ENCODE measurements around the gene TTLL10. TPM values are rescaled to one million over a fixed set of nuclear protein-coding genes. Genes with fewer than 3 reads are reported as not detected.

The TTLL10 gene
- total RNA-seq, 2 donors from 2014 or later: not detected

GRCh38 chr1:1223891-1224290 lies 50.2 kb downstream of the TTLL10 start:
- Histone ChIP-seq H3K36me3 (peaks cover 54% of the 10 kb centered on the region), H3K9me3 (no peaks in the 10 kb centered on the region), H3K4me3 (no peak overlapping the region), H3K4me1 (ENCODE audit: control insufficient read depth in 1 of 2, low read depth in 2 of 2) (peaks cover 0 to under 1% of the 10 kb centered on the region in 2 donors), H3K27ac (no peak overlapping the region), H3K27me3 (replicated peaks; ENCODE audit: insufficient read depth) (no peaks in the 10 kb centered on the region)
- ATAC-seq (ENCODE audit: insufficient number of reproducible peaks, low FRiP score, low read depth) (no peak), DNase-seq (ENCODE audit: low spot score) (no peak)
- no peak for TF ChIP-seq CTCF (IDR thresholded peaks at IDR 0.05)

GRCh38 chr1:1225238-1225845 lies 51.7 kb downstream of the TTLL10 start:
- peaks cover 50% of the 10 kb centered on the region for H3K36me3 ChIP-seq
- no peak for TF ChIP-seq CTCF (IDR thresholded peaks at IDR 0.05)
- H3K4me3 ChIP-seq: no peak overlapping the region
- H3K4me1 ChIP-seq (ENCODE audit: control insufficient read depth in 1 of 2, low read depth in 2 of 2): peaks cover 9 to 15% of the 10 kb centered on the region in 2 donors
- no peak overlapping the region for H3K27ac ChIP-seq
- no peak for ATAC-seq (ENCODE audit: insufficient number of reproducible peaks, low FRiP score, low read depth)
- H3K9me3 ChIP-seq: no peaks in the 10 kb centered on the region
- H3K27me3 ChIP-seq (replicated peaks; ENCODE audit: insufficient read depth): no peaks in the 10 kb centered on the region
- DNase-seq (ENCODE audit: low spot score): no peak

GRCh38 chr1:1225913-1226312 lies 52.2 kb downstream of the TTLL10 start:
- Histone ChIP-seq H3K27ac (no peak overlapping the region), H3K36me3 (peaks cover 50% of the 10 kb centered on the region), H3K4me1 (ENCODE audit: control insufficient read depth in 1 of 2, low read depth in 2 of 2) (peaks cover 14 to 21% of the 10 kb centered on the region in 2 donors), H3K4me3 (no peak overlapping the region), H3K27me3 (replicated peaks; ENCODE audit: insufficient read depth) (no peaks in the 10 kb centered on the region), H3K9me3 (no peaks in the 10 kb centered on the region)
- DNase-seq (ENCODE audit: low spot score) (no peak), ATAC-seq (ENCODE audit: insufficient number of reproducible peaks, low FRiP score, low read depth) (no peak)
- TF ChIP-seq CTCF (IDR thresholded peaks at IDR 0.05): no peak

- DNase-seq (ENCODE audit: low spot score) (no peak), ATAC-seq (ENCODE audit: insufficient number of reproducible peaks, low FRiP score, low read depth) (no peak)
- Histone ChIP-seq H3K27ac (no peak overlapping the region), H3K4me1 (ENCODE audit: control insufficient read depth in 1 of 2, low read depth in 2 of 2) (peaks cover 14 to 23% of the 10 kb centered on the region in 2 donors), H3K9me3 (no peaks in the 10 kb centered on the region), H3K27me3 (replicated peaks; ENCODE audit: insufficient read depth) (no peaks in the 10 kb centered on the region), H3K36me3 (peaks cover 45% of the 10 kb centered on the region), H3K4me3 (no peak overlapping the region)
- no peak for TF ChIP-seq CTCF (IDR thresholded peaks at IDR 0.05)
Observed at GRCh38 chr1:1226566-1227362, 53.1 kb downstream of the TTLL10 start.

GRCh38 chr1:1227386-1227785 lies 53.7 kb downstream of the TTLL10 start:
- ATAC-seq (ENCODE audit: insufficient number of reproducible peaks, low FRiP score, low read depth) (no peak), DNase-seq (ENCODE audit: low spot score) (no peak)
- Histone ChIP-seq H3K4me1 (ENCODE audit: control insufficient read depth in 1 of 2, low read depth in 2 of 2) (peaks cover 14 to 24% of the 10 kb centered on the region in 2 donors), H3K27me3 (replicated peaks; ENCODE audit: insufficient read depth) (no peaks in the 10 kb centered on the region), H3K9me3 (no peaks in the 10 kb centered on the region), H3K36me3 (peaks cover 40% of the 10 kb centered on the region), H3K4me3 (no peak overlapping the region), H3K27ac (no peak overlapping the region)
- TF ChIP-seq CTCF (IDR thresholded peaks at IDR 0.05): no peak
